Nephron (organoid): ENCODE results near the gene TMEM145.

Experiments
- H3K27ac Mint-ChIP-seq, 3 experiments: 2 replicates each; pipeline ENCODE4 v1.8.0; 2020; ENCODE audit warnings: mixed read lengths in 3 of 3, mild to moderate bottlenecking in 2 of 3, moderate library complexity in 1 of 3
- H3K27me3 Mint-ChIP-seq: 2 replicates; pipeline ENCODE4 v1.8.0; 2021; ENCODE audit warnings: low read depth, mild to moderate bottlenecking, moderate library complexity, mixed read lengths
- H3K36me3 Mint-ChIP-seq: 2 replicates; pipeline ENCODE4 v1.8.0; 2020; ENCODE audit warnings: low read depth, mixed read lengths
- H3K4me1 Mint-ChIP-seq: 2 replicates; pipeline ENCODE4 v1.8.0; 2020; ENCODE audit warnings: mixed read lengths
- H3K4me3 Mint-ChIP-seq, 3 experiments: 2 replicates each; pipeline ENCODE4 v1.8.0; 2020; ENCODE audit warnings: mild to moderate bottlenecking in 3 of 3, mixed read lengths in 3 of 3, moderate library complexity in 2 of 3
- H3K9me3 Mint-ChIP-seq: 2 replicates; pipeline ENCODE4 v1.8.0; 2020; ENCODE audit warnings: mixed read lengths
- CTCF ChIP-seq, 3 experiments: fragments of 200-600 bp; sonication (generic); IDR thresholded peaks; one replicate each; pipeline ENCODE4 v1.5.0; 2021; ENCODE audit warnings: antibody characterized with exemption in 3 of 3; ENCODE audit not compliant: unreplicated experiment in 3 of 3

Gene TMEM145

GRCh38 chr19:42279902-42280814 lies 33.0 kb upstream of the TMEM145 start:
- peak; percentile 96 to 98 (median 97) for TF ChIP-seq CTCF (IDR thresholded peaks at IDR 0.05; ENCODE audit: unreplicated experiment in 3 of 3)
- peak overlapping the region; percentile 96 to 99 (median 97) for H3K27ac Mint-ChIP-seq
- no peaks in the 10 kb centered on the region for H3K9me3 Mint-ChIP-seq
- H3K4me1 Mint-ChIP-seq: peaks cover 40% of the 10 kb centered on the region
- H3K27me3 Mint-ChIP-seq: peaks cover 4% of the 10 kb centered on the region
- H3K4me3 Mint-ChIP-seq: peak overlapping the region; percentile 91 to 98 (median 92)
- H3K36me3 Mint-ChIP-seq: peaks cover 6% of the 10 kb centered on the region

GRCh38 chr19:42280815-42281145 lies 32.3 kb upstream of the TMEM145 start:
- no peak for TF ChIP-seq CTCF (IDR thresholded peaks at IDR 0.05; ENCODE audit: unreplicated experiment in 3 of 3)

GRCh38 chr19:42281146-42281826 lies 31.8 kb upstream of the TMEM145 start:
- Mint-ChIP-seq H3K4me1 (peaks cover 42% of the 10 kb centered on the region), H3K27ac (peak overlapping the region in 1 of 3 experiments; percentile 95), H3K27me3 (peaks cover 4% of the 10 kb centered on the region), H3K9me3 (no peaks in the 10 kb centered on the region), H3K4me3 (peak overlapping the region; percentile 85 to 92 (median 86)), H3K36me3 (no peaks in the 10 kb centered on the region)
- TF ChIP-seq CTCF (IDR thresholded peaks at IDR 0.05; ENCODE audit: unreplicated experiment in 3 of 3): no peak

More at GRCh38 chr19:42280815-42281145, 32.3 kb upstream of the TMEM145 start:
- Mint-ChIP-seq H3K4me1 (peaks cover 42% of the 10 kb centered on the region), H3K36me3 (peaks cover 5% of the 10 kb centered on the region), H3K9me3 (no peaks in the 10 kb centered on the region), H3K27me3 (peaks cover 4% of the 10 kb centered on the region), H3K27ac (no peak overlapping the region), H3K4me3 (peak overlapping the region; percentile 85 to 92 (median 86))

- peaks cover 4% of the 10 kb centered on the region for H3K27me3 Mint-ChIP-seq
- H3K4me3 Mint-ChIP-seq: peak overlapping the region; percentile 85 to 92 (median 86)
- H3K36me3 Mint-ChIP-seq: no peaks in the 10 kb centered on the region
- TF ChIP-seq CTCF (IDR thresholded peaks at IDR 0.05; ENCODE audit: unreplicated experiment in 3 of 3): no peak
- H3K27ac Mint-ChIP-seq: peak overlapping the region in 1 of 3 experiments; percentile 95
- no peaks in the 10 kb centered on the region for H3K9me3 Mint-ChIP-seq
- H3K4me1 Mint-ChIP-seq: peaks cover 43% of the 10 kb centered on the region
Observed at GRCh38 chr19:42281827-42282762, 31.0 kb upstream of the TMEM145 start.

- no peak for TF ChIP-seq CTCF (IDR thresholded peaks at IDR 0.05; ENCODE audit: unreplicated experiment in 3 of 3)
- H3K4me1 Mint-ChIP-seq: peaks cover 37% of the 10 kb centered on the region
- H3K4me3 Mint-ChIP-seq: peak overlapping the region in 2 of 3 experiments; percentile 85 to 86
- H3K9me3 Mint-ChIP-seq: no peaks in the 10 kb centered on the region
- H3K27ac Mint-ChIP-seq: no peak overlapping the region
- H3K27me3 Mint-ChIP-seq: peaks cover 4% of the 10 kb centered on the region
- no peaks in the 10 kb centered on the region for H3K36me3 Mint-ChIP-seq
Observed at GRCh38 chr19:42282819-42283187, 30.3 kb upstream of the TMEM145 start.
